ENCODE measurements around the gene MRPL34. TPM values are rescaled to one million over a fixed set of nuclear protein-coding genes. Genes with fewer than 3 reads are reported as not detected.
"Not testable (repeated sequence)": the region's sequence is repeated elsewhere in the genome, so short reads cannot be mapped to it uniquely, and the experiment has no call there.

MRPL34 gene
- total and polyA plus RNA-seq, 8 donors: 32.2 to 91.9 (median 39.4) TPM

DNA sequence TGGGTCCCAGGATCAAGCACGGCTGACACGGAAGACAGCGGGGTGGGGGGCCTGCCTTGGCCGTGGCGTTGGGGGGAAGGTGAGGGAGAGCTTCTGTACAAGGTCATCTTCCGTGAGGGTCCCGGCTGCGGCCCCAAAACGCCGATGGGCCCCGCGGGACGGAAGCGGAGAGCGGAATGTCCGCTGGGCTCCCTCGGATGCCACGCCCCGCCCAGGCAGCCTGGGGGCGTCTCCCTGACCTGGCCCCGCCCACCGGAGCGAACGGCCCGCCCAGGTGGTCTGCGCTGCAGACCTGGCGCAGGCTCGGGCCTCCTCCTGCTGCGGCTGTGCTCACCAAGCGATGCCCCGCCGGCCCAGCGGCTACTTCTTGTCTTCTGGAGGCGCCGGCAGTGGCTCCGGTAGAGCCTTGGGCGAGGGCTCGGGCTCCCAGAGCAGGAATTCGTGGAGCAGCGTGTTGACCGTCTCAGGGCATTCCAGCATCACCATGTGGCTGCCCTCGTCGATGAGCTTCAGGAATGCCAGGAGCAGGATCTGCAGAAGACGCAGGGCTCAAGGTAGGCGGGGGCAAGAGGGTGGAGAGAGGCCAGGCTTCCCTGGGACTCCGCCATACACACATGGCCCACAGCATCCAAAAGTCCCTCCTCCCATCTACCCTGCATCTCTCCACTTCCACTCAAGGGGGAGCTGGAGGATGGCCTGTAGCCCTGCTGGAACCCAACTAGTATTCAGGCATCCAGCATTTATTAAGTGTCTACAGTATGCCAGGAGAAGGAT is 13.2 kb upstream of the MRPL34 start:
- peak; percentile 54 to 70 for TF ChIP-seq CTCF (IDR thresholded peaks at IDR 0.05)
- ATAC-seq (peak; percentile 97), DNase-seq (peak in 3 of 4 donors; percentile 76 to 94 (median 79))
- peaks cover 0 to 7% of the 10 kb centered on the region in 2 donors for H3K36me3 ChIP-seq
- H3K4me1 ChIP-seq: peaks cover 3 to 23% of the 10 kb centered on the region in 2 donors
- H3K9me3 ChIP-seq: no peaks in the 10 kb centered on the region
- intact Hi-C loops (cut with DNase I): loop anchor here in 1 of 2 donors (5.0 kb wide), 1 partner anchor 90 kb away; no protein-coding TSS in a partner anchor
- peak overlapping the region in 1 of 2 donors; percentile 43 for H3K27ac ChIP-seq
- no peaks in the 10 kb centered on the region for H3K27me3 ChIP-seq
- peak overlapping the region; percentile 49 to 54 for H3K4me3 ChIP-seq

DNA sequence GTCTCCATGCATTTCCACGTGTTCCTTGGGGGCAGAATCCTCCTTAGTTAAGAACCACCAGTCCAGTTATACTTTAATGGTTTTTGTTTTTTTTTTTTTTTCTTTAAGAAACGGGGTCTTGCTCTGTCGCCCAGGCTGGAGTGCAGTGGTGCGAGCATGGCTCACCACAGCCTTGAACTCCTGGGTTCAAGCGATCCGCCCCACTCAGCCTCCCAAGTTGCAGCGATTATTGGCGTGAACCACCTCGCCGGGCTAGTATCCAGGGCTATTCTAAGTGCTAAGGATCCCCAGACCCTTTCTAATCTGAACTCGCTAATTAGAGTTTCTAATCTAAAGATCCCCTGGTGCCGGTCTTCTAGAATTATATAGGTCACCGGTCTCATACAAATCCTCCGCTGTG is 12.1 kb upstream of the MRPL34 start:
- H3K27ac ChIP-seq: no peak overlapping the region
- peaks cover 0 to 5% of the 10 kb centered on the region in 2 donors for H3K9me3 ChIP-seq
- peaks cover 3 to 23% of the 10 kb centered on the region in 2 donors for H3K4me1 ChIP-seq
- TF ChIP-seq CTCF (IDR thresholded peaks at IDR 0.05): no peak
- DNase-seq (no peak), ATAC-seq (no peak)
- H3K36me3 ChIP-seq: peaks cover 0 to 18% of the 10 kb centered on the region in 2 donors
- intact Hi-C loops (cut with DNase I): loop anchor here in 1 of 2 donors (5.0 kb wide), 1 partner anchor 89 kb away; no protein-coding TSS in a partner anchor
- H3K27me3 ChIP-seq: no peaks in the 10 kb centered on the region
- H3K4me3 ChIP-seq: no peak overlapping the region

- peaks cover 0 to 22% of the 10 kb centered on the region in 2 donors for H3K36me3 ChIP-seq
- ATAC-seq (no peak), DNase-seq (peak in 1 of 4 donors; percentile 83)
- intact Hi-C loops (cut with DNase I): loop anchor here in 1 of 2 donors (5.0 kb wide), 1 partner anchor 88 kb away; no protein-coding TSS in a partner anchor
- peaks cover 3 to 23% of the 10 kb centered on the region in 2 donors for H3K4me1 ChIP-seq
- H3K9me3 ChIP-seq: peaks cover 0 to 5% of the 10 kb centered on the region in 2 donors
- no peak overlapping the region for H3K4me3 ChIP-seq
- H3K27me3 ChIP-seq: no peaks in the 10 kb centered on the region
- no peak overlapping the region for H3K27ac ChIP-seq
- TF ChIP-seq CTCF (IDR thresholded peaks at IDR 0.05): no peak
Observed at GRCh38 chr19:17294051-17294891, 11.4 kb upstream of the MRPL34 start.

DNA sequence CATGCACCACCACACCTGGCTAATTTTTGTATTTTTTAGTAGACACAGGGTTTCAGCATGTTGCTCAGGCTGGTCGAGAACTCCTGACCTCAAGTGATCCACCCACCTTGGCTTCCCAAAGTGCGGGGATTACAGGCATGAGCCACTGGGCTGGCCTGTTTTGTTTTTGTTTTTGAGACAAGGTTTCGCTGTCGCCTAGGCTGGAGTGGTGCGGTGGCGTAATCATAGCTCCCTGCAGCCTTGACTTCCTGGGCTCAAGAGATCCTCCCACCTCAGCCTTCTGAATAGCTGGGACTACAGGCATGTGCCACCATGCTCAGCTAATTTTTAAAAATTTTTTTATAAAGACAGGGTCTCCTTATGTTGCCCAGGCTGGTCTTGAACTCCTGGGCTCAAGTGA is 10.1 kb upstream of the MRPL34 start:
- H3K4me3 ChIP-seq; DNase-seq; ATAC-seq; H3K9me3 ChIP-seq; intact Hi-C loops (cut with DNase I); H3K27me3 ChIP-seq; H3K27ac ChIP-seq: not testable (repeated sequence)
- H3K36me3 ChIP-seq: peaks cover 0 to 25% of the 10 kb centered on the region in 2 donors
- H3K4me1 ChIP-seq: peaks cover 3 to 24% of the 10 kb centered on the region in 2 donors

- intact Hi-C loops (cut with DNase I): no loop called here
- no peak overlapping the region for H3K27ac ChIP-seq
- H3K27me3 ChIP-seq: no peaks in the 10 kb centered on the region
- DNase-seq: no peak
- peaks cover 0 to 30% of the 10 kb centered on the region in 2 donors for H3K36me3 ChIP-seq
- H3K4me1 ChIP-seq: peaks cover 3 to 27% of the 10 kb centered on the region in 2 donors
- H3K4me3 ChIP-seq: no peak overlapping the region
- H3K9me3 ChIP-seq: peaks cover 0 to 5% of the 10 kb centered on the region in 2 donors
- no peak for TF ChIP-seq CTCF (IDR thresholded peaks at IDR 0.05)
- ATAC-seq: no peak
Observed at GRCh38 chr19:17296273-17296672, 9.4 kb upstream of the MRPL34 start.

Measured in left lung (tissue), 10 donors.